ENCODE data around the gene SLC25A17.
"Not testable (repeated sequence)": the region's sequence is repeated elsewhere in the genome, so short reads cannot be mapped to it uniquely, and the experiment has no call there.

The SLC25A17 gene

GRCh38 chr22:40819599-40820140 is 524 bp upstream of the SLC25A17 start:
- DNase-seq (ENCODE audit: low read depth, low spot score), result no peak

GRCh38 chr22:40818192-40818746 is 877 bp downstream of the SLC25A17 start:
- DNase-seq (ENCODE audit: low read depth, low spot score), result no peak

GRCh38 chr22:40817737-40818136 is 1.4 kb downstream of the SLC25A17 start:
- no peak for DNase-seq (ENCODE audit: low read depth, low spot score)

- no peak for DNase-seq (ENCODE audit: low read depth, low spot score)
These were observed 5.2 kb downstream of the SLC25A17 start for GRCh38 chr22:40813912-40814315.

- DNase-seq (ENCODE audit: low read depth, low spot score), result no peak
These were observed 10.9 kb downstream of the SLC25A17 start for GRCh38 chr22:40808018-40808841.

GRCh38 chr22:40806711-40807110 is 12.4 kb downstream of the SLC25A17 start:
- no peak for DNase-seq (ENCODE audit: low read depth, low spot score)

- no peak for DNase-seq (ENCODE audit: low read depth, low spot score)
These were observed 13.4 kb downstream of the SLC25A17 start for GRCh38 chr22:40805699-40806203.

- no peak for DNase-seq (ENCODE audit: low read depth, low spot score)
These were observed 13.9 kb downstream of the SLC25A17 start for GRCh38 chr22:40805239-40805638.

GRCh38 chr22:40803321-40803720 is 15.8 kb downstream of the SLC25A17 start:
- no peak for DNase-seq (ENCODE audit: low read depth, low spot score)

- DNase-seq (ENCODE audit: low read depth, low spot score), result no peak
These were observed 20.1 kb downstream of the SLC25A17 start for GRCh38 chr22:40799008-40799407.

GRCh38 chr22:40797427-40797826 is 21.7 kb downstream of the SLC25A17 start:
- no peak for DNase-seq (ENCODE audit: low read depth, low spot score)

- no peak for DNase-seq (ENCODE audit: low read depth, low spot score)
These were observed 26.7 kb downstream of the SLC25A17 start for GRCh38 chr22:40792451-40792850.

- DNase-seq (ENCODE audit: low read depth, low spot score), result no peak
These were observed 27.9 kb downstream of the SLC25A17 start for GRCh38 chr22:40791241-40791640.

- no peak for DNase-seq (ENCODE audit: low read depth, low spot score)
These were observed 30.0 kb downstream of the SLC25A17 start for GRCh38 chr22:40789131-40789530.

- DNase-seq (ENCODE audit: low read depth, low spot score), result no peak
These were observed 36.6 kb downstream of the SLC25A17 start for GRCh38 chr22:40782521-40782920.

- not testable (repeated sequence) for DNase-seq (ENCODE audit: low read depth, low spot score)
These were observed 37.4 kb downstream of the SLC25A17 start for GRCh38 chr22:40781749-40782148.

GRCh38 chr22:40769761-40770160 is 49.4 kb downstream of the SLC25A17 start:
- no peak for DNase-seq (ENCODE audit: low read depth, low spot score)

GRCh38 chr22:40768206-40768605 is 50.9 kb downstream of the SLC25A17 start:
- DNase-seq (ENCODE audit: low read depth, low spot score), result no peak

GRCh38 chr22:40766956-40767355 is 52.2 kb downstream of the SLC25A17 start:
- no peak for DNase-seq (ENCODE audit: low read depth, low spot score)

GRCh38 chr22:40764763-40765441 is 54.2 kb downstream of the SLC25A17 start:
- DNase-seq (ENCODE audit: low read depth, low spot score), result no peak

- DNase-seq (ENCODE audit: low read depth, low spot score), result no peak
These were observed 59.8 kb downstream of the SLC25A17 start for GRCh38 chr22:40759294-40759840.

GRCh38 chr22:40758851-40759250 is 60.3 kb downstream of the SLC25A17 start:
- DNase-seq (ENCODE audit: low read depth, low spot score), result not testable (repeated sequence)
